Activated CD4-positive, alpha-beta memory T cell treated with anti-CD3 and anti-CD28 coated beads, Interleukin-2, amount 10 ng/mL, durations not matched to agents 7 days and 5 days (primary cell): ENCODE measurements around the gene ATXN7L3. TPM values are rescaled to one million over a fixed set of nuclear protein-coding genes. Genes with fewer than 3 reads are reported as not detected.

Source experiments
- CTCF ChIA-PET: fragments of 350-600 bp; sonication (Branson Sonifier 250); formaldehyde crosslinking; loops from one replicate; lab custom pipeline; 2021; ENCODE audit warnings: antibody characterized with exemption, inconsistent platforms; lab: Charles Lee
- POLR2A ChIA-PET: fragments of 350-600 bp; sonication (Branson Sonifier 250); formaldehyde crosslinking; loops from one replicate; lab custom pipeline; 2021; ENCODE audit warnings: antibody characterized with exemption; lab: Charles Lee
- DNase-seq: peaks from one replicate; pipeline ENCODE4 v3.0.0-alpha.2; 2020
- H3K27ac Mint-ChIP-seq: one replicate; pipeline ENCODE4 v1.8.0; 2021; ENCODE audit warnings: mild to moderate bottlenecking, mixed read lengths
- H3K27me3 Mint-ChIP-seq: one replicate; pipeline ENCODE4 v1.8.0; 2021; ENCODE audit warnings: mixed read lengths
- H3K36me3 Mint-ChIP-seq: one replicate; pipeline ENCODE4 v1.8.0; 2021; ENCODE audit warnings: low read depth, mixed read lengths
- H3K4me1 Mint-ChIP-seq: one replicate; pipeline ENCODE4 v1.8.0; 2021; ENCODE audit warnings: mixed read lengths
- H3K4me3 Mint-ChIP-seq: one replicate; pipeline ENCODE4 v1.8.0; 2021; ENCODE audit warnings: mild to moderate bottlenecking, mixed read lengths
- H3K9me3 Mint-ChIP-seq: one replicate; pipeline ENCODE4 v1.8.0; 2021; ENCODE audit warnings: mixed read lengths
- total RNA-seq, 2 experiments: library from RNA; stranded (reverse); gene quantifications; one replicate each; pipeline ENCODE4 v1.2.3, GENCODE V29; 2021

Gene ATXN7L3
- total RNA-seq, 2 experiments from 2014 or later: 106 to 107 TPM

DNA sequence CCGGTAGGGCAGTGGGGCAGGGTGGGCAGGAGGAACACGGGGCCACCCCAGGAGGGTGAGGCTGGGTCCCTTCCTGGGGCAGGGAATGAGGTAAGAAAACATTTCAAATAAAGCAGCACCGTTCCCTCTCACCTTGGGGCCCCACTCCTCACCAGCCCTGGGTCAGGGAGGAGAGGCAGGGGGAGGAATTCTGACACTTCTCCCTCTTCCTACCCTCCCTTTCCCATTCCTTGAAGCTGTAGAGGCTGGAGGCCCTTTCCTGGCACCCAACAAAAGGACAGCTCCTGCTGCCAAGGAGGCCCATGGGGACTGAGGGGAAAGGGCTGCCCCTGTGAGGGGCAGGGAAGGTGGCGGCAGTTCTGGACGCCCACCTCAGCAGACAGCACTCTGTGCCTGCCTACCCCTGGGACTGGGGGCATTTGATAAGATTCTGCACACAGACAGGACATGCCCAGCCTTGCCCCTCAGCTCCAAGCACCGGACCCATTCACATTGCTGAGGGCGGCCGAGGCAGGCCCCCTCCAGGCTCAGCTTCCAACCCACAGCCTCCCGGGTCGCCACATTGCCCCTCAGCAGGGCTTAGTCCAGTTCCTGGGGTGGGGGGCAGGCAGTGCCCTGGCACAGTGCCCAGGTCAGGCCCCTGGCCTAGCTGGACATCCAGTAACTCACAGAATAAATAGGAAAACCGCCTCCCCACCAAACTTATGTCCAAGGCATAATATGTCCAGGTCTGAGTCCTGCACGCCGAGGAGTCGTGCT lies 6.2 kb downstream of the ATXN7L3 start:
- H3K4me3 Mint-ChIP-seq: no peak overlapping the region
- H3K36me3 Mint-ChIP-seq: peaks cover 65% of the 10 kb centered on the region
- ChIA-PET CTCF (no interaction called here), POLR2A (interaction anchor here (25.4 kb wide), 1 partner anchor 21 kb away, joined by 504 read pairs; the partner anchor contains the start of gene UBTF)
- no peak overlapping the region for H3K27ac Mint-ChIP-seq
- no peaks in the 10 kb centered on the region for H3K27me3 Mint-ChIP-seq
- H3K4me1 Mint-ChIP-seq: peaks cover 36% of the 10 kb centered on the region
- no peaks in the 10 kb centered on the region for H3K9me3 Mint-ChIP-seq
- no peak for DNase-seq

DNA sequence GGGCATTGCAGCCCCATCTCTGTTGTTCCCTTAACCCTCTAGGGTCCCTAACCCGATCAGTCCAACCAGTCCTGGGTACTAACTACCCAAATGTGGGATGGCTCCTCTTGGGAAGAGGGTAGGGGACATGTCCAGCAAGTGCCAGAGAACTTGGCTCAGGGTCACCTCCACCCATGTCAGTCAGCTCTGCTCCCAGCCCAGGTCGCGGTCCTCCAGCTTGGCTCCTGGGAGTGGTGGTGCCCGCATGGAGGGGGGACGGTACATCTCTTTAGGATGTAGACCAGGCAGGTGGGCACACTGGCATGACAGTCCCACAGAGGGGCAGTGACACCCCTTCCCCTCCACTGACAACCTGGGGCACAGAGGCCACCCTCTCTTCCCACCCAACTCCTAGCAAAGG lies 6.9 kb downstream of the ATXN7L3 start:
- Mint-ChIP-seq H3K9me3 (no peaks in the 10 kb centered on the region), H3K4me3 (no peak overlapping the region), H3K27me3 (no peaks in the 10 kb centered on the region), H3K36me3 (peaks cover 57% of the 10 kb centered on the region), H3K27ac (no peak overlapping the region), H3K4me1 (peaks cover 37% of the 10 kb centered on the region)
- ChIA-PET CTCF (no interaction called here), POLR2A (interaction anchor here (25.4 kb wide), 1 partner anchor 21 kb away, joined by 504 read pairs; the partner anchor contains the start of gene UBTF)
- no peak for DNase-seq

DNA sequence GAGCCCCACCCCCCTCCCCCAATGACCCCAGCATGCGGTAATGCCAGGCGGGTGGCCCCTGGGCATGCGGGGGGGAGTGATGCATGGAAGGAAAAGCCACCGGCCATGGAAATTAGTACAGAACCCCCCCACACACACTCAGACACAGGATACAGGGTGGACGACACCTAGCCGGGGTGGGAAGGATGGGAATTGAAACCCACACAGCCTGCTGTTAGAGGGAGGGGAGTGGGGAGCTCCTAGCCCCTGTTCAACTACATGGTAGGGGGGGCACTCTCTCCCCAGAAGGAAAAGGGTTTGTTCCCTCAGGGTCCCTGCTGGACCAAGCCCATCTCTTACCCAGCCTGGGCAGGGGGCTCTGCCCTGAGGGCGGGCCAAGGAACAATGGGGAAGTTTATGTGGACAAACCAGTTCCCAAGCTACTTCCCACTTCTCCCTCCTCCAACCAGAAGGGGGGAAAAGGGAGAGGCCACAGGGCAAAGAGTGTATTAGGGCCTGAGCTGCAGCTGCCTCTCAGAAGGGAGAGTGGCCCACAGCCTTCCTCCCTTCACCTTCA lies 7.7 kb downstream of the ATXN7L3 start:
- POLR2A ChIA-PET: interaction anchor here (1.0 to 25.4 kb wide), 2 partner anchors 21 to 22 kb away, joined by 3 to 504 read pairs; partner anchors contain the start of gene UBTF
- H3K27ac Mint-ChIP-seq: no peak overlapping the region

GRCh38 chr17:44191369-44191768 lies 8.3 kb downstream of the ATXN7L3 start:
- no peak for DNase-seq
- H3K9me3 Mint-ChIP-seq: no peaks in the 10 kb centered on the region
- H3K4me1 Mint-ChIP-seq: peaks cover 28% of the 10 kb centered on the region
- no peak overlapping the region for H3K4me3 Mint-ChIP-seq
- H3K36me3 Mint-ChIP-seq: peaks cover 50% of the 10 kb centered on the region
- ChIA-PET CTCF (interaction anchor here (0.9 kb wide), 1 partner anchor 19 kb away, joined by 3 read pairs; no protein-coding TSS in a partner anchor), POLR2A (interaction anchor here (1.0 to 25.4 kb wide), 2 partner anchors 20 to 23 kb away, joined by 3 to 504 read pairs; partner anchors contain the start of gene UBTF)
- H3K27me3 Mint-ChIP-seq: no peaks in the 10 kb centered on the region
- H3K27ac Mint-ChIP-seq: no peak overlapping the region

More for the DNA sequence above, 7.7 kb downstream of the ATXN7L3 start:
- CTCF ChIA-PET: no interaction called here
- Mint-ChIP-seq H3K4me1 (peaks cover 31% of the 10 kb centered on the region), H3K4me3 (no peak overlapping the region), H3K9me3 (no peaks in the 10 kb centered on the region), H3K36me3 (peaks cover 52% of the 10 kb centered on the region), H3K27me3 (no peaks in the 10 kb centered on the region)
- DNase-seq: no peak

DNA sequence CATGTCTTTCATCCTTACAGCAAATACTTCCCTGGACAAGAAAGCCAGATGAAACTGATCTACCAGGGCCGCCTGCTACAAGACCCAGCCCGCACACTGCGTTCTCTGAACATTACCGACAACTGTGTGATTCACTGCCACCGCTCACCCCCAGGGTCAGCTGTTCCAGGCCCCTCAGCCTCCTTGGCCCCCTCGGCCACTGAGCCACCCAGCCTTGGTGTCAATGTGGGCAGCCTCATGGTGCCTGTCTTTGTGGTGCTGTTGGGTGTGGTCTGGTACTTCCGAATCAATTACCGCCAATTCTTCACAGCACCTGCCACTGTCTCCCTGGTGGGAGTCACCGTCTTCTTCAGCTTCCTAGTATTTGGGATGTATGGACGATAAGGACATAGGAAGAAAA lies 9.2 kb downstream of the ATXN7L3 start:
- no peaks in the 10 kb centered on the region for H3K9me3 Mint-ChIP-seq
- no peak overlapping the region for H3K27ac Mint-ChIP-seq
- H3K27me3 Mint-ChIP-seq: no peaks in the 10 kb centered on the region
- CTCF ChIA-PET: interaction anchor here (0.9 kb wide), 1 partner anchor 20 kb away, joined by 3 read pairs; no protein-coding TSS in a partner anchor
- POLR2A ChIA-PET: interaction anchor here (25.4 kb wide), 1 partner anchor 24 kb away, joined by 504 read pairs; the partner anchor contains the start of gene UBTF
- no peak overlapping the region for H3K4me3 Mint-ChIP-seq
- no peak for DNase-seq
- peaks cover 27% of the 10 kb centered on the region for H3K4me1 Mint-ChIP-seq
- peaks cover 45% of the 10 kb centered on the region for H3K36me3 Mint-ChIP-seq

DNA sequence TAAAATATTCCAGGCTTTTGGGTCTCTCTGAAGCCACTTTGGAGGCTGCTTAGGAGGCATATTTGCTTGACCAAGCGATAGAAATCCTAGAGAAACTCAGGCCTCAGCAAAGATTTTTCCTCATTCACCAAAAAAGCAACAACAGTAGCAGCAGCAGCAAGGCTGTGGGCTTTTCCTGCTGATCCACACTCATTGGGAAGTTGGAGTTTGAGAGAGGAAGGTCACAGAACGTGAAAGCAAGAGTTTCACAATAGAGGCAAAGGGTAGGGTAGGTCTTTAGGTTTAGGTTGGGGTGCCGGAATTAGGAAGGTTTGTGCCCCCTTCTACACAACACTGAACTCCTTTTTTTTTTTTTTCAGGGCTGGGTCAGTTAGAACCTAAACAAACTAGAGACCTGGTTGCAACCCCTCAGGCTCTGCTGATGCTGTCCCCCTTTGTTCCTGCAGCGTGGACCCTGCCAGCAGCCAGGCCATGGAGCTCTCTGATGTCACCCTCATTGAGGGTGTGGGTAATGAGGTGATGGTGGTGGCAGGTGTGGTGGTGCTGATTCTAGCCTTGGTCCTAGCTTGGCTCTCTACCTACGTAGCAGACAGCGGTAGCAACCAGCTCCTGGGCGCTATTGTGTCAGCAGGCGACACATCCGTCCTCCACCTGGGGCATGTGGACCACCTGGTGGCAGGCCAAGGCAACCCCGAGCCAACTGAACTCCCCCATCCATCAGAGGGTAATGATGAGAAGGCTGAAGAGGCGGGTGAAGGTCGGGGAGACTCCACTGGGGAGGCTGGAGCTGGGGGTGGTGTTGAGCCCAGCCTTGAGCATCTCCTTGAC lies 10.9 kb downstream of the ATXN7L3 start:
- Mint-ChIP-seq H3K27me3 (no peaks in the 10 kb centered on the region), H3K4me3 (peak overlapping the region; percentile 100), H3K4me1 (peaks cover 40% of the 10 kb centered on the region), H3K9me3 (no peaks in the 10 kb centered on the region), H3K36me3 (peaks cover 32% of the 10 kb centered on the region), H3K27ac (peak overlapping the region; percentile 95)
- no peak for DNase-seq
- ChIA-PET CTCF (interaction anchor here (3.6 to 5.0 kb wide), 2 partner anchors 10 to 22 kb away, joined by 21 to 35 read pairs; partner anchors contain the start of gene ATXN7L3), POLR2A (interaction anchor here (1.0 to 25.4 kb wide), 6 partner anchors 11 to 66 kb away, joined by 3 to 504 read pairs (median 23); partner anchors contain the start of genes ATXN7L3, HDAC5 and UBTF)

GRCh38 chr17:44187131-44187899 lies 12.4 kb downstream of the ATXN7L3 start:
- Mint-ChIP-seq H3K4me1 (peaks cover 49% of the 10 kb centered on the region), H3K27me3 (no peaks in the 10 kb centered on the region), H3K27ac (peak overlapping the region; percentile 95), H3K4me3 (peak overlapping the region; percentile 100), H3K9me3 (no peaks in the 10 kb centered on the region), H3K36me3 (peaks cover 33% of the 10 kb centered on the region)
- ChIA-PET POLR2A (interaction anchor here (0.7 to 25.4 kb wide), 20 partner anchors 8 to 874 kb away, joined by 3 to 504 read pairs (median 8); partner anchors contain the start of genes ASB16, ATXN7L3, GRN and HDAC5), CTCF (interaction anchor here (0.7 to 5.0 kb wide), 11 partner anchors 11 to 158 kb away, joined by 4 to 35 read pairs (median 11); partner anchors contain the start of genes ATXN7L3, HDAC5 and UBTF)
- no peak for DNase-seq

GRCh38 chr17:44186307-44187130 lies 13.2 kb downstream of the ATXN7L3 start, which contains the start of gene TMUB2:
TMUB2 (plus strand) TSS chr17:44186972; CDS start chr17:44187709, 737 bp downstream.
- peak within 1 kb of the TSS; percentile 95 for H3K27ac Mint-ChIP-seq
- H3K9me3 Mint-ChIP-seq: no peaks in the 10 kb centered on the region
- peaks cover 55% of the 10 kb centered on the region for H3K4me1 Mint-ChIP-seq
- CTCF ChIA-PET: interaction anchor here (0.6 to 5.0 kb wide), 15 partner anchors 12 to 159 kb away, joined by 3 to 35 read pairs (median 4); partner anchors contain the start of genes ATXN7L3, GRN, HDAC5 and SLC25A39
- peaks cover 38% of the 10 kb centered on the region for H3K36me3 Mint-ChIP-seq
- peak; percentile 99 for DNase-seq
- H3K27me3 Mint-ChIP-seq: no peaks in the 10 kb centered on the region
- peak within 1 kb of the TSS; percentile 100 for H3K4me3 Mint-ChIP-seq
- POLR2A ChIA-PET: interaction anchor here (0.7 to 25.4 kb wide), 23 partner anchors 8 to 963 kb away, joined by 3 to 504 read pairs (median 6); partner anchors contain the start of genes ASB16, ATXN7L3, GRN and HDAC5

GRCh38 chr17:44184212-44184810 lies 15.4 kb downstream of the ATXN7L3 start:
- Mint-ChIP-seq H3K36me3 (peaks cover 27% of the 10 kb centered on the region), H3K27ac (no peak overlapping the region), H3K27me3 (no peaks in the 10 kb centered on the region), H3K4me3 (no peak overlapping the region), H3K9me3 (no peaks in the 10 kb centered on the region), H3K4me1 (peaks cover 48% of the 10 kb centered on the region)
- POLR2A ChIA-PET: interaction anchor here (0.9 to 25.4 kb wide), 8 partner anchors 12 to 167 kb away, joined by 3 to 504 read pairs (median 21); partner anchors contain the start of genes ASB16, ATXN7L3, HDAC5 and LSM12
- DNase-seq: no peak
- CTCF ChIA-PET: interaction anchor here (0.6 to 3.1 kb wide), 6 partner anchors 16 to 700 kb away, joined by 3 to 11 read pairs (median 6); partner anchors contain the start of gene UBTF

DNA sequence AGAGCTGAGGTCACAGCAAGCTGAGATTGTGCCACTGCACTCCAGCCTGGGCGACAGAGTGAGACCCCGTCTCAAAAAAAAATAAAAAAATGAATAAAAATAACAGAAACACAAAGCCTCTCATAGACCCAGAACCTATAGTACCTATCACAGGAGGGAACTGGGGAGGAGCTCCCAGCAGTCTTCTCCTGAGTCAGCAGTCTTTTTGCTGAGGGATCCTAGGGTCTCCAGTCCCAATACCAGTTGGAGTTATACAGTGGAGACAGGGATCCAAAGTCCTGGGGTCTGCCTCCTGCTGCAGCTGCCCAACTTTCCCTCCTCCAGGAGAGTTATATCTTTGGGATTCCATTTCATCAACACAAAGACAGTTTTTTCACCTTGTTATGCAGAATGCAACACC lies 16.7 kb downstream of the ATXN7L3 start:
- Mint-ChIP-seq H3K27ac (no peak overlapping the region), H3K36me3 (peaks cover 31% of the 10 kb centered on the region), H3K4me1 (peaks cover 42% of the 10 kb centered on the region), H3K9me3 (no peaks in the 10 kb centered on the region), H3K4me3 (no peak overlapping the region), H3K27me3 (no peaks in the 10 kb centered on the region)
- ChIA-PET CTCF (interaction anchor here (1.2 kb wide), 1 partner anchor 15 kb away, joined by 5 read pairs; no protein-coding TSS in a partner anchor), POLR2A (interaction anchor here (0.6 to 25.4 kb wide), 3 partner anchors 15 to 244 kb away, joined by 3 to 504 read pairs (median 4); partner anchors contain the start of gene UBTF)
- DNase-seq: no peak
